CD4-positive, alpha-beta memory T cell (primary cell): ENCODE data around the gene GRAMD1B. TPM values are rescaled to one million over a fixed set of nuclear protein-coding genes. Genes with fewer than 3 reads are reported as not detected.

Source experiments
- CTCF ChIA-PET: fragments of 350-600 bp; sonication (Branson Sonifier 250); formaldehyde crosslinking; loops from one replicate; lab custom pipeline; 2021; ENCODE audit warnings: inconsistent platforms; ENCODE audit not compliant: partially characterized antibody; lab: Charles Lee
- POLR2A ChIA-PET: fragments of 350-600 bp; sonication (Branson Sonifier 250); formaldehyde crosslinking; loops from one replicate; lab custom pipeline; 2021; ENCODE audit not compliant: partially characterized antibody; lab: Charles Lee
- DNase-seq, 5 donors: peaks; one replicate each; pipeline versions ENCODE4 v3.0.0 to v3.0.0-alpha.2; 2020 to 2022; ENCODE audit warnings: mixed read lengths in 1 of 5
- H3K27ac ChIP-seq: one replicate; pipeline ENCODE4 v1.7.0; 2013; ENCODE audit warnings: low read depth, low read length
- H3K27me3 ChIP-seq: 2 replicates; pipeline ENCODE4 v1.7.0; 2013; ENCODE audit warnings: mild to moderate bottlenecking, low read length, moderate library complexity; ENCODE audit not compliant: insufficient read depth
- H3K36me3 ChIP-seq: 2 replicates; pipeline ENCODE4 v1.7.0; 2013; ENCODE audit warnings: mild to moderate bottlenecking, low read length, moderate library complexity; ENCODE audit not compliant: insufficient read depth
- H3K4me1 ChIP-seq: 2 replicates; pipeline ENCODE4 v1.7.0; 2013; ENCODE audit warnings: mild to moderate bottlenecking, low read length, moderate library complexity; ENCODE audit not compliant: insufficient read depth
- H3K4me3 ChIP-seq, 2 donors: one replicate each; pipeline ENCODE4 v1.7.0; 2013; ENCODE audit warnings: low read length in 2 of 2, mild to moderate bottlenecking in 1 of 2
- H3K9me3 ChIP-seq, 2 donors: one replicate each; pipeline ENCODE4 v1.7.0; 2013; ENCODE audit warnings: low read length in 2 of 2, control low read depth in 1 of 2; ENCODE audit not compliant: control insufficient read depth in 1 of 2
- H3K27ac Mint-ChIP-seq, 7 donors: one replicate each; pipeline ENCODE4 v1.8.0; 2020 to 2021; ENCODE audit warnings: mixed read lengths in 7 of 7, mild to moderate bottlenecking in 6 of 7, inconsistent platforms in 3 of 7, moderate library complexity in 3 of 7
- H3K27me3 Mint-ChIP-seq, 2 donors: one replicate each; pipeline ENCODE4 v1.8.0; 2020 to 2021; ENCODE audit warnings: mixed read lengths in 2 of 2
- H3K36me3 Mint-ChIP-seq, 2 donors: one replicate each; pipeline ENCODE4 v1.8.0; 2020 to 2021; ENCODE audit warnings: mixed read lengths in 2 of 2, inconsistent platforms in 1 of 2, mild to moderate bottlenecking in 1 of 2
- H3K4me1 Mint-ChIP-seq, 4 donors: one replicate each; pipeline ENCODE4 v1.8.0; 2020 to 2021; ENCODE audit warnings: mixed read lengths in 4 of 4, mild to moderate bottlenecking in 1 of 4
- H3K4me3 Mint-ChIP-seq, 8 donors: one replicate each; pipeline ENCODE4 v1.8.0; 2020 to 2021; ENCODE audit warnings: mixed read lengths in 8 of 8, mild to moderate bottlenecking in 7 of 8, moderate library complexity in 6 of 8, inconsistent platforms in 3 of 8
- H3K9me3 Mint-ChIP-seq, 8 donors: one replicate each; pipeline ENCODE4 v1.8.0; 2020 to 2021; ENCODE audit warnings: mixed read lengths in 8 of 8, mild to moderate bottlenecking in 5 of 8, inconsistent platforms in 3 of 8, moderate library complexity in 1 of 8
- intact Hi-C: fragments of 100-400 bp; cut with micrococcal nuclease; formaldehyde crosslinking; loops from one replicate; pipeline ENCODE4 v1.15.1; 2023
- polyA plus RNA-seq, 2 donors: library from polyadenylated mRNA; unstranded; fragments of 300-500 nt; fragmentation: Illumina TruSeq; gene quantifications; one replicate each; pipeline ENCODE4 v1.2.3, GENCODE V29; 2021
- total RNA-seq, 2 experiments: library from RNA; stranded (reverse); gene quantifications; one replicate each; pipeline ENCODE4 v1.2.3, GENCODE V29; 2021

Gene GRAMD1B
- total and polyA plus RNA-seq, 4 experiments from 2014 or later: 4.2 to 26.0 (median 12.4) TPM

- no peaks in the 10 kb centered on the region for H3K4me1 ChIP-seq
- intact Hi-C loops: no loop called here
- H3K27me3 Mint-ChIP-seq: no peaks in the 10 kb centered on the region
- H3K9me3 ChIP-seq: no peaks in the 10 kb centered on the region
- ChIA-PET CTCF (no interaction called here), POLR2A (no interaction called here)
- no peak overlapping the region for H3K4me3 ChIP-seq
- no peak overlapping the region for H3K27ac ChIP-seq
- H3K4me3 Mint-ChIP-seq: no peak overlapping the region
- H3K27ac Mint-ChIP-seq: no peak overlapping the region
- H3K4me1 Mint-ChIP-seq: no peaks in the 10 kb centered on the region
- peaks cover 0 to 1% of the 10 kb centered on the region in 2 donors for H3K36me3 Mint-ChIP-seq
- no peaks in the 10 kb centered on the region for H3K27me3 ChIP-seq
- H3K36me3 ChIP-seq: no peaks in the 10 kb centered on the region
- no peaks in the 10 kb centered on the region for H3K9me3 Mint-ChIP-seq
- DNase-seq: no peak
These were observed 106.8 kb downstream of the GRAMD1B start for GRCh38 chr11:123536690-123537437.

GRCh38 chr11:123537726-123538125 lies 107.7 kb downstream of the GRAMD1B start:
- Mint-ChIP-seq H3K4me3 (no peak overlapping the region), H3K4me1 (no peaks in the 10 kb centered on the region), H3K36me3 (peaks cover 1 to 4% of the 10 kb centered on the region in 2 donors), H3K27ac (no peak overlapping the region), H3K9me3 (no peaks in the 10 kb centered on the region), H3K27me3 (no peaks in the 10 kb centered on the region)
- Histone ChIP-seq H3K4me3 (no peak overlapping the region), H3K4me1 (no peaks in the 10 kb centered on the region), H3K27ac (no peak overlapping the region), H3K9me3 (no peaks in the 10 kb centered on the region), H3K36me3 (no peaks in the 10 kb centered on the region), H3K27me3 (no peaks in the 10 kb centered on the region)
- ChIA-PET CTCF (interaction anchor here (0.8 to 1.4 kb wide), 2 partner anchors 25 to 34 kb away, joined by 3 to 4 read pairs; no protein-coding TSS in a partner anchor), POLR2A (no interaction called here)
- no peak for DNase-seq
- intact Hi-C loops: no loop called here

- no peaks in the 10 kb centered on the region for H3K27me3 ChIP-seq
- intact Hi-C loops: no loop called here
- H3K36me3 ChIP-seq: no peaks in the 10 kb centered on the region
- Mint-ChIP-seq H3K4me1 (peaks cover 0 to 2% (median 0%) of the 10 kb centered on the region in 4 donors), H3K4me3 (no peak overlapping the region), H3K36me3 (peaks cover 1 to 4% of the 10 kb centered on the region in 2 donors), H3K27me3 (no peaks in the 10 kb centered on the region), H3K9me3 (no peaks in the 10 kb centered on the region), H3K27ac (no peak overlapping the region)
- DNase-seq: no peak
- no peaks in the 10 kb centered on the region for H3K9me3 ChIP-seq
- POLR2A ChIA-PET: no interaction called here
- H3K4me3 ChIP-seq: no peak overlapping the region
- H3K27ac ChIP-seq: no peak overlapping the region
- no peaks in the 10 kb centered on the region for H3K4me1 ChIP-seq
- CTCF ChIA-PET: interaction anchor here (1.2 kb wide), 1 partner anchor 9 kb away, joined by 3 read pairs; no protein-coding TSS in a partner anchor
These were observed 113.7 kb downstream of the GRAMD1B start for GRCh38 chr11:123543797-123544196.

DNA sequence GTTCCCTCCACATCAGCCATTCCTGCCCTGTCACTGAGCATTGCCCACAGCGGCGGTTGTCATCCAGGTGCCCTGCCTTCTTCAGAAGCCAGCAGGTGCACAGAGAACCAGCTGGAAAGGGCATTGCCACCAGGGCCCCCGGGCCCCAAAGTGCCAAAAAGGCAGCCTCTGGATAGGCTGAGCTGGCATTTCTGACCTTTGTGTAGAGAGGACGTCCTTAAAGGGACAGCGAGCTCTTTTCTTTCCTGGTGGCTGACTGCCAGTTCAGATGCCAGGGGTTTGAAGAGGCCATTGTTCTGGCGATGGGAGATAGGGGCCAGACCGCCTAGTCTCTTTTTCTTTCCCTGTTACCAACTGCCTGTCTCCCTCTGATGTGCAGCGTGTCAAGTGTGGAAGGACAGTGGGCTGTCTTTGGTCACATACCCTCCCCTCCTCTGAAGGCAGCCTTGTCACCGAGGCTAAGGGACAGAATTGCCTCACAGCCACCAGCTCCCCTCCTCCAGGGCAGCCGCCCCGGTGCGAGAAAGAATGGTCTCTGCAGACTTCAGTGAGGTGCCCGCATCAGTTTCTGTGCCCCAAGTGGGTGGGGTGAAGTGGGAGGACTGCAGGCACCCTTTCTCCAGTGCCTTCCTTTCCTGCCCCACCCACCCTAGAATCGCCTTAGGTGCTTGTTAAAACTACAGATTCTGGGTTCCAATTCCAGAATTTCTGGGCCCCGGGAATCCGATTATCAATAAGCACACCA lies 114.7 kb downstream of the GRAMD1B start:
- Mint-ChIP-seq H3K27ac (no peak overlapping the region), H3K36me3 (peaks cover 1 to 4% of the 10 kb centered on the region in 2 donors), H3K27me3 (no peaks in the 10 kb centered on the region), H3K9me3 (no peaks in the 10 kb centered on the region), H3K4me3 (no peak overlapping the region), H3K4me1 (peaks cover 0 to 2% (median 0%) of the 10 kb centered on the region in 4 donors)
- ChIA-PET CTCF (no interaction called here), POLR2A (interaction anchor here (0.8 kb wide), 1 partner anchor 9 kb away, joined by 4 read pairs; no protein-coding TSS in a partner anchor)
- no peak overlapping the region for H3K27ac ChIP-seq
- H3K4me3 ChIP-seq: no peak overlapping the region
- H3K36me3 ChIP-seq: no peaks in the 10 kb centered on the region
- no peaks in the 10 kb centered on the region for H3K27me3 ChIP-seq
- H3K4me1 ChIP-seq: no peaks in the 10 kb centered on the region
- intact Hi-C loops: no loop called here
- DNase-seq: no peak
- no peaks in the 10 kb centered on the region for H3K9me3 ChIP-seq

- ChIA-PET POLR2A (no interaction called here), CTCF (interaction anchor here (0.7 to 1.1 kb wide), 3 partner anchors 11 to 35 kb away, joined by 3 to 5 read pairs (median 4); no protein-coding TSS in a partner anchor)
- no peak overlapping the region for H3K27ac Mint-ChIP-seq
- H3K9me3 Mint-ChIP-seq: no peaks in the 10 kb centered on the region
- Histone ChIP-seq H3K36me3 (no peaks in the 10 kb centered on the region), H3K9me3 (no peaks in the 10 kb centered on the region), H3K4me3 (no peak overlapping the region), H3K27ac (no peak overlapping the region), H3K27me3 (no peaks in the 10 kb centered on the region), H3K4me1 (no peaks in the 10 kb centered on the region)
- peaks cover 0 to 2% (median 0%) of the 10 kb centered on the region in 4 donors for H3K4me1 Mint-ChIP-seq
- peaks cover 1 to 4% of the 10 kb centered on the region in 2 donors for H3K36me3 Mint-ChIP-seq
- H3K4me3 Mint-ChIP-seq: no peak overlapping the region
- no peak for DNase-seq
- no peaks in the 10 kb centered on the region for H3K27me3 Mint-ChIP-seq
- intact Hi-C loops: no loop called here
These were observed 115.7 kb downstream of the GRAMD1B start for GRCh38 chr11:123545726-123546270.

- DNase-seq: no peak
- peaks cover 0 to 2% (median 0%) of the 10 kb centered on the region in 4 donors for H3K4me1 Mint-ChIP-seq
- no peak overlapping the region for H3K4me3 Mint-ChIP-seq
- POLR2A ChIA-PET: no interaction called here
- peaks cover 0 to 4% of the 10 kb centered on the region in 2 donors for H3K36me3 Mint-ChIP-seq
- Histone ChIP-seq H3K9me3 (no peaks in the 10 kb centered on the region), H3K27ac (no peak overlapping the region), H3K27me3 (no peaks in the 10 kb centered on the region), H3K4me1 (no peaks in the 10 kb centered on the region), H3K4me3 (no peak overlapping the region), H3K36me3 (no peaks in the 10 kb centered on the region)
- no peaks in the 10 kb centered on the region for H3K27me3 Mint-ChIP-seq
- CTCF ChIA-PET: interaction anchor here (0.7 to 1.1 kb wide), 3 partner anchors 10 to 34 kb away, joined by 3 to 5 read pairs (median 4); no protein-coding TSS in a partner anchor
- no peaks in the 10 kb centered on the region for H3K9me3 Mint-ChIP-seq
- intact Hi-C loops: no loop called here
- peak overlapping the region in 1 of 7 donors; percentile 10 for H3K27ac Mint-ChIP-seq
These were observed 116.4 kb downstream of the GRAMD1B start for GRCh38 chr11:123546515-123546914.

DNA sequence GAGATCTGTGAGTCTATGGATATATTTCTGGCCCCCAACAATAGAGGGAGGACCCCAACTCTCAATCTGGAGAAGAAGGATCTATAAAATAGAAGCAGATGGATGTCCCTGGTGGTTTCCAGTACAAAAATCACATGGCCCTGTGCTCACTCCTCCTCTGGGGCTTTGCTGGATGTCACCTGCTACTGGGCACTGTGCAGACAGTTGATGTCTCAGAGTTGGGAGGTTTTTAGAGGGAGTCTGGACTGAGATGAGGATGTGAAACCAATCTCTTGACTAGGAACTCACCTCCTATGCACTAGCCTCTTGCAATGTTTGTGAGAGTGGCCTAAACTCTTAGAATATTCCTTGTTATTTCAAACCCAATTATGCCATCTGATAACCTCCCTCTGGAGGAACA lies 117.1 kb downstream of the GRAMD1B start:
- Mint-ChIP-seq H3K4me1 (peaks cover 0 to 2% (median 0%) of the 10 kb centered on the region in 4 donors), H3K4me3 (no peak overlapping the region), H3K9me3 (no peaks in the 10 kb centered on the region), H3K27me3 (no peaks in the 10 kb centered on the region), H3K36me3 (peaks cover 0 to 2% of the 10 kb centered on the region in 2 donors), H3K27ac (no peak overlapping the region)
- H3K4me1 ChIP-seq: no peaks in the 10 kb centered on the region
- H3K4me3 ChIP-seq: no peak overlapping the region
- intact Hi-C loops: no loop called here
- H3K36me3 ChIP-seq: no peaks in the 10 kb centered on the region
- ChIA-PET CTCF (no interaction called here), POLR2A (no interaction called here)
- no peak overlapping the region for H3K27ac ChIP-seq
- no peaks in the 10 kb centered on the region for H3K27me3 ChIP-seq
- H3K9me3 ChIP-seq: no peaks in the 10 kb centered on the region
- DNase-seq: no peak
